Panc1 (cell line): ENCODE data around the gene IL17D.

Experiments used
- POLR2AphosphoS5 ChIP-seq: IDR thresholded peaks from 2 replicates; pipeline ENCODE4 v1.6.1; 2012; ENCODE audit warnings: mild to moderate bottlenecking, low read depth, low read length, moderate library complexity
- SIN3A ChIP-seq: IDR thresholded peaks from 2 replicates; pipeline ENCODE4 v1.6.1; 2012; ENCODE audit warnings: low read depth, mild to moderate bottlenecking, low read length, moderate library complexity, borderline replicate concordance; ENCODE audit not compliant: insufficient read depth
- TCF7L2 ChIP-seq: IDR thresholded peaks from 2 replicates; pipeline ENCODE4 v1.6.1; 2011; ENCODE audit warnings: mild to moderate bottlenecking, low read depth, low read length, inconsistent platforms
- TF ChIP-seq, protein P1 (sequence below): fragments of 450-650 bp; IDR thresholded peaks from 2 replicates; pipeline ENCODE4 v1.5.1; 2017; ENCODE audit warnings: mild to moderate bottlenecking
- TF ChIP-seq, protein P2 (sequence below), 2 experiments: IDR thresholded peaks; 2 replicates each; pipeline ENCODE4 v1.6.1; 2011 to 2012; ENCODE audit warnings: low read depth in 2 of 2, control low read depth in 1 of 2, low read length in 1 of 2, mild to moderate bottlenecking in 1 of 2, moderate library complexity in 1 of 2; ENCODE audit not compliant: insufficient read depth in 1 of 2

GRCh38 chr13:20679879-20680278, 23.6 kb upstream of the IL17D start:
- TF ChIP-seq, protein P1, sequence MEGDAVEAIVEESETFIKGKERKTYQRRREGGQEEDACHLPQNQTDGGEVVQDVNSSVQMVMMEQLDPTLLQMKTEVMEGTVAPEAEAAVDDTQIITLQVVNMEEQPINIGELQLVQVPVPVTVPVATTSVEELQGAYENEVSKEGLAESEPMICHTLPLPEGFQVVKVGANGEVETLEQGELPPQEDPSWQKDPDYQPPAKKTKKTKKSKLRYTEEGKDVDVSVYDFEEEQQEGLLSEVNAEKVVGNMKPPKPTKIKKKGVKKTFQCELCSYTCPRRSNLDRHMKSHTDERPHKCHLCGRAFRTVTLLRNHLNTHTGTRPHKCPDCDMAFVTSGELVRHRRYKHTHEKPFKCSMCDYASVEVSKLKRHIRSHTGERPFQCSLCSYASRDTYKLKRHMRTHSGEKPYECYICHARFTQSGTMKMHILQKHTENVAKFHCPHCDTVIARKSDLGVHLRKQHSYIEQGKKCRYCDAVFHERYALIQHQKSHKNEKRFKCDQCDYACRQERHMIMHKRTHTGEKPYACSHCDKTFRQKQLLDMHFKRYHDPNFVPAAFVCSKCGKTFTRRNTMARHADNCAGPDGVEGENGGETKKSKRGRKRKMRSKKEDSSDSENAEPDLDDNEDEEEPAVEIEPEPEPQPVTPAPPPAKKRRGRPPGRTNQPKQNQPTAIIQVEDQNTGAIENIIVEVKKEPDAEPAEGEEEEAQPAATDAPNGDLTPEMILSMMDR, result no peak
- no peak for TF ChIP-seq POLR2AphosphoS5
- TF ChIP-seq, protein P2, sequence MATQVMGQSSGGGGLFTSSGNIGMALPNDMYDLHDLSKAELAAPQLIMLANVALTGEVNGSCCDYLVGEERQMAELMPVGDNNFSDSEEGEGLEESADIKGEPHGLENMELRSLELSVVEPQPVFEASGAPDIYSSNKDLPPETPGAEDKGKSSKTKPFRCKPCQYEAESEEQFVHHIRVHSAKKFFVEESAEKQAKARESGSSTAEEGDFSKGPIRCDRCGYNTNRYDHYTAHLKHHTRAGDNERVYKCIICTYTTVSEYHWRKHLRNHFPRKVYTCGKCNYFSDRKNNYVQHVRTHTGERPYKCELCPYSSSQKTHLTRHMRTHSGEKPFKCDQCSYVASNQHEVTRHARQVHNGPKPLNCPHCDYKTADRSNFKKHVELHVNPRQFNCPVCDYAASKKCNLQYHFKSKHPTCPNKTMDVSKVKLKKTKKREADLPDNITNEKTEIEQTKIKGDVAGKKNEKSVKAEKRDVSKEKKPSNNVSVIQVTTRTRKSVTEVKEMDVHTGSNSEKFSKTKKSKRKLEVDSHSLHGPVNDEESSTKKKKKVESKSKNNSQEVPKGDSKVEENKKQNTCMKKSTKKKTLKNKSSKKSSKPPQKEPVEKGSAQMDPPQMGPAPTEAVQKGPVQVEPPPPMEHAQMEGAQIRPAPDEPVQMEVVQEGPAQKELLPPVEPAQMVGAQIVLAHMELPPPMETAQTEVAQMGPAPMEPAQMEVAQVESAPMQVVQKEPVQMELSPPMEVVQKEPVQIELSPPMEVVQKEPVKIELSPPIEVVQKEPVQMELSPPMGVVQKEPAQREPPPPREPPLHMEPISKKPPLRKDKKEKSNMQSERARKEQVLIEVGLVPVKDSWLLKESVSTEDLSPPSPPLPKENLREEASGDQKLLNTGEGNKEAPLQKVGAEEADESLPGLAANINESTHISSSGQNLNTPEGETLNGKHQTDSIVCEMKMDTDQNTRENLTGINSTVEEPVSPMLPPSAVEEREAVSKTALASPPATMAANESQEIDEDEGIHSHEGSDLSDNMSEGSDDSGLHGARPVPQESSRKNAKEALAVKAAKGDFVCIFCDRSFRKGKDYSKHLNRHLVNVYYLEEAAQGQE (IDR thresholded peaks at IDR 0.05; ENCODE audit: insufficient read depth in 1 of 2, low read depth in 2 of 2, low read length in 1 of 2), result no peak
- no peak for TF ChIP-seq TCF7L2
- TF ChIP-seq SIN3A, result no peak
